CD4-positive, alpha-beta T cell (primary cell): ENCODE results near the gene KRTAP5-9. TPM values are rescaled to one million over a fixed set of nuclear protein-coding genes. Genes with fewer than 3 reads are reported as not detected.
"Not testable (repeated sequence)": the region's sequence is repeated elsewhere in the genome, so short reads cannot be mapped to it uniquely, and the experiment has no call there.

Experiments
- ATAC-seq: fragments of 200-7000 bp; cut with Tn5 transposase; one replicate; pipeline ENCODE4 v1.10.0; 2022; ENCODE audit warnings: mild to moderate bottlenecking; ENCODE audit not compliant: poor library complexity
- CTCF ChIA-PET: fragments of 350-600 bp; sonication (Branson Sonifier 250); formaldehyde crosslinking; loops from one replicate; lab custom pipeline; 2021; ENCODE audit warnings: antibody characterized with exemption, inconsistent platforms; lab: Charles Lee
- POLR2A ChIA-PET: fragments of 350-600 bp; sonication (Branson Sonifier 250); formaldehyde crosslinking; loops from one replicate; lab custom pipeline; 2021; ENCODE audit warnings: antibody characterized with exemption, inconsistent platforms; lab: Charles Lee
- DNase-seq, 14 experiments: peaks; one replicate each; pipeline ENCODE4 v3.0.0-alpha.2; 2013 to 2020; ENCODE audit warnings: mixed read lengths in 2 of 14
- H3K27ac ChIP-seq, 2 donors: one replicate each; pipeline versions ENCODE4 v1.5.1 to v1.7.0; 2013; ENCODE audit warnings: low read length in 2 of 2, low read depth in 1 of 2, mild to moderate bottlenecking in 1 of 2
- H3K27me3 ChIP-seq, 2 experiments: 1 replicate in 1 of 2; 2 replicates in 1 of 2; pipeline versions ENCODE4 v1.6.1 to v1.7.0; 2013; ENCODE audit warnings: low read length in 2 of 2, control low read depth in 1 of 2, mild to moderate bottlenecking in 1 of 2, moderate library complexity in 1 of 2; ENCODE audit not compliant: insufficient read depth in 2 of 2, control insufficient read depth in 1 of 2
- H3K36me3 ChIP-seq: one replicate; pipeline ENCODE4 v1.6.1; 2013; ENCODE audit warnings: low read length, control low read depth; ENCODE audit not compliant: insufficient read depth
- H3K4me1 ChIP-seq: one replicate; pipeline ENCODE4 v1.6.1; 2013; ENCODE audit warnings: low read length, control low read depth; ENCODE audit not compliant: insufficient read depth
- H3K4me3 ChIP-seq: one replicate; pipeline ENCODE4 v1.5.1; 2013; ENCODE audit warnings: mild to moderate bottlenecking, low read length, moderate library complexity
- H3K9me3 ChIP-seq, 2 experiments: 1 replicate in 1 of 2; 2 replicates in 1 of 2; pipeline versions ENCODE4 v1.6.1 to v1.7.0; 2013; ENCODE audit warnings: low read length in 2 of 2, mild to moderate bottlenecking in 2 of 2, control low read depth in 1 of 2, moderate library complexity in 1 of 2; ENCODE audit not compliant: control insufficient read depth in 1 of 2, insufficient read depth in 1 of 2
- H3K27ac Mint-ChIP-seq: one replicate; pipeline ENCODE4 v1.8.0; 2020; ENCODE audit warnings: mixed read lengths
- H3K27me3 Mint-ChIP-seq: one replicate; pipeline ENCODE4 v1.8.0; 2021; ENCODE audit warnings: mixed read lengths
- H3K36me3 Mint-ChIP-seq: one replicate; pipeline ENCODE4 v1.8.0; 2021; ENCODE audit warnings: low read depth, mixed read lengths
- H3K4me1 Mint-ChIP-seq: one replicate; pipeline ENCODE4 v1.8.0; 2021; ENCODE audit warnings: low read depth, mixed read lengths
- H3K4me3 Mint-ChIP-seq: one replicate; pipeline ENCODE4 v1.8.0; 2020; ENCODE audit warnings: mild to moderate bottlenecking, mixed read lengths
- H3K9me3 Mint-ChIP-seq: one replicate; pipeline ENCODE4 v1.8.0; 2020; ENCODE audit warnings: mixed read lengths
- CTCF ChIP-seq: fragments of 200-600 bp; IDR thresholded peaks from one replicate; pipeline ENCODE4 v1.8.0; 2022; ENCODE audit warnings: antibody characterized with exemption, mild to moderate bottlenecking
- intact Hi-C, 2 experiments: fragments of 100-400 bp; cut with DNase I in 1 of 2; cut with micrococcal nuclease in 1 of 2; formaldehyde crosslinking; loops; one replicate each; pipeline versions ENCODE4 v1.15.1 to v1.9.0; 2023 to 2025; cut with DNase I, micrococcal nuclease
- total RNA-seq, 174 experiments: library from RNA in 2 of 174; stranded (reverse) in 2 of 174; gene quantifications; one replicate each; pipeline ENCODE4 v1.2.3 and lab custom pipeline; 2021 to 2026

KRTAP5-9 gene
- total RNA-seq, 2 experiments from 2014 or later = 0.28 TPM; not detected in 1

GRCh38 chr11:71577469-71578004 is 29.3 kb downstream of the KRTAP5-9 start:
- Histone ChIP-seq H3K36me3 (no peaks in the 10 kb centered on the region), H3K9me3 (no peaks in the 10 kb centered on the region), H3K27ac (no peak overlapping the region), H3K4me3 (no peak overlapping the region), H3K27me3 (peaks cover 0 to 4% of the 10 kb centered on the region in 2 experiments), H3K4me1 (no peaks in the 10 kb centered on the region)
- no peaks in the 10 kb centered on the region for H3K4me1 Mint-ChIP-seq
- H3K4me3 Mint-ChIP-seq = no peak overlapping the region
- peaks cover 24% of the 10 kb centered on the region for H3K27me3 Mint-ChIP-seq
- ATAC-seq (no peak), DNase-seq (no peak)
- no peaks in the 10 kb centered on the region for H3K36me3 Mint-ChIP-seq
- CTCF ChIA-PET = no interaction called here
- POLR2A ChIA-PET = no interaction called here
- intact Hi-C loops = no loop called here
- no peak overlapping the region for H3K27ac Mint-ChIP-seq
- H3K9me3 Mint-ChIP-seq = no peaks in the 10 kb centered on the region
- TF ChIP-seq CTCF = no peak

GRCh38 chr11:71579513-71579912 is 31.3 kb downstream of the KRTAP5-9 start:
- H3K9me3 ChIP-seq, H3K4me1 ChIP-seq, ATAC-seq, H3K36me3 Mint-ChIP-seq, CTCF ChIA-PET, H3K27ac ChIP-seq, H3K27ac Mint-ChIP-seq, H3K27me3 ChIP-seq, H3K9me3 Mint-ChIP-seq, H3K4me3 Mint-ChIP-seq, H3K4me3 ChIP-seq, DNase-seq, POLR2A ChIA-PET, H3K4me1 Mint-ChIP-seq, intact Hi-C loops, H3K36me3 ChIP-seq: not testable (repeated sequence)
- H3K27me3 Mint-ChIP-seq = peaks cover 34% of the 10 kb centered on the region

GRCh38 chr11:71580057-71581003 is 32.1 kb downstream of the KRTAP5-9 start:
- intact Hi-C loops = no loop called here
- H3K27me3 Mint-ChIP-seq = peaks cover 37% of the 10 kb centered on the region
- Histone ChIP-seq H3K4me3 (no peak overlapping the region), H3K9me3 (no peaks in the 10 kb centered on the region), H3K27me3 (peaks cover 0 to 4% of the 10 kb centered on the region in 2 experiments), H3K27ac (no peak overlapping the region), H3K4me1 (no peaks in the 10 kb centered on the region), H3K36me3 (no peaks in the 10 kb centered on the region)
- H3K27ac Mint-ChIP-seq = no peak overlapping the region
- ATAC-seq (no peak), DNase-seq (peak in 6 of 14 experiments; percentile 3 to 42 (median 23))
- ChIA-PET POLR2A (no interaction called here), CTCF (no interaction called here)
- H3K4me1 Mint-ChIP-seq = no peaks in the 10 kb centered on the region
- no peaks in the 10 kb centered on the region for H3K36me3 Mint-ChIP-seq
- H3K9me3 Mint-ChIP-seq = no peaks in the 10 kb centered on the region
- H3K4me3 Mint-ChIP-seq = no peak overlapping the region
- peak; percentile 72 for TF ChIP-seq CTCF
